M059J (cell line): ENCODE data around the gene MSANTD2. TPM values are rescaled to one million over a fixed set of nuclear protein-coding genes. Genes with fewer than 3 reads are reported as not detected.

ENCODE experiments used
- DNase-seq: peaks from one replicate; pipeline ENCODE4 v3.0.0-alpha.2; 2012; ENCODE audit warnings: low read depth
- total RNA-seq: library from RNA; depleted of rRNA; stranded (reverse); fragments of >200 nt; shearing (Covaris generic); gene quantifications from 2 replicates; pipeline ENCODE4 v1.2.3, GENCODE V29; 2014; rRNA removed

MSANTD2 gene
- total RNA-seq = 10.8 and 14.1 TPM in 2 replicates

DNA sequence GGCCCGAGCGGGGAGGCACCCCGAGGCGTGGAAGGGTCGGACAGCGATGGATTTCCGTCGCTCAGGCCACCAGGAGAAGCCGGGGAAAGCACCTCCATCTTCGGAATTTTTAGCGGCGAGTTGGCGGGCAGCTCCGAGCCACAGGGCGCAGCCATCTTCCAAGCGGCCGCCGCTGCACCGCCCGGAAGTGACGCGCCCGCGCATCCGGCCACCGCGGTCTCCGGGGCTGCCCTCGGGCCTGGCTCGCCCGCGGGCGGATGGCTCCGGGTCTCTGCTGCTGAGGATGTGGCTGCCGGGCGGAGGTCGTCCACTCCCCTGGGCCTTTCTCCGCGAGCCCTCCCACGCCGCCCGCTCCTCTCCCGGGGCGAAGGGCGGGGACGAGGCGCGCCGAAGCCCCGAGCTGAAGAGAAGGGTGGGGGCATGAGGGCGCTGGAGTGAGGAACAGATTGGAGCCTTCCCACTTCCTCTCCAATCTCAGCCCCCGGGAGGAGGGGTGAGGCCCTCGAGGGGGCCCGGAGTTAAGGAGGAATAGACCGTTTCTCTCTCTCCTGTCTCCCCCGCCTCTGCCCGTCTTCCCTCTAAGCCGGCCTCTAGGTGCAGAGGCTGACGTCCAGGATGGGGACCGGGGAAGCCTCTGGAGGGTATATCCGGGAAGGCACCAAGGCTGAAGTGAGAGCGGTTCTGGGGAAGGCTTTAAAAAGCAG lies at the start of gene MSANTD2:
Gene MSANTD2 (minus strand): TSS at position 181 of the 704 bp plus-strand sequence. CDS start 26 bp downstream, at position 155.
- peak; percentile 75 for DNase-seq

DNA sequence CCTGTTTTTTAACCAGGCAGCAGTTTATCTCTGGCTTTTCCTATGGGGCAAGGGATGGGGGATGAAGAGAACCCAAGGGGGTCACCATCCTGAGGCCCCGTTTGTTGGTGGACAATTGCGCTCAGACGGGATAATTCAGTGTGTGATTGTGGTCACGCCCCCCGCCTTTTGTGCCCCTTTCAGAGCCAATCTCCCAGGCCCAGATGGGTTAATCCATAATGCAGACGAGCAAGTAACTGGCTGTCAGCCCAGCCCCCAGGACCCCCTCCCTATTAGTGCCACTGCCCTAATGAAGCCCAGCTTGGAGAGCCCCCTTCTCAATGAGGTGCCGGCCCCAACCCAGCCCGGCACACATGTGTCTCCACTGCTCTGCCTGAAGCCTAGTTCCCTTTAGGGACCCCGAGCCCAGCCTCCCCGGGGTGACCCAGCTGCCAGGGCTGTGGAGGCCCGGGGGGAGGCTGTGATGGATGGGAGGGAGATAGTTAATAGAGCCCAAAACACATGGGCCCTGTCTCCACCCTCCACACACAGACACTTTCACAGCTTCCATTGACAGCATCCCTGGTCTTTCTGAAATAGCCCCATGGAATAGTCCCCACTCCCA lies 46.0 kb upstream of the MSANTD2 start:
- DNase-seq = no peak

DNA sequence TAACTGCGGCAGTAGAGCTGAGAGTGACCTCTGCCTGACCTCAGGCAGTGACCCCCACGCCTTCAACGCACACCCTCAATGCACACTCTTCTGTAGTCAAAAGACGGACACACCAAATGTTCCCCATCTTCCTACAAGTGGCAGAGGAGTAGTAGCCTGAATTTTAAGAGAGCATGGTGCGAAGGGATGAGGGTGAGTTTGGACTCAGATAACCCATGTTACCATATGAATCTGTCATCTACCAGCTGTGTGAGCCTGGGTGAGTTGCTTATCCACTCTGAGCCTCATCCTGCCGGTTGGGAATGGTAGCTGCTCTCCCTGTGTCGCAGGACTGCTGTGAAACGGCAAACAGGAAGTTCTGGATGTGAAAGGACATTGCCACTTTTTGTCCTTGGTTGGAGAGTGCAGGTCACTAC lies 44.5 kb upstream of the MSANTD2 start:
- DNase-seq = no peak

DNA sequence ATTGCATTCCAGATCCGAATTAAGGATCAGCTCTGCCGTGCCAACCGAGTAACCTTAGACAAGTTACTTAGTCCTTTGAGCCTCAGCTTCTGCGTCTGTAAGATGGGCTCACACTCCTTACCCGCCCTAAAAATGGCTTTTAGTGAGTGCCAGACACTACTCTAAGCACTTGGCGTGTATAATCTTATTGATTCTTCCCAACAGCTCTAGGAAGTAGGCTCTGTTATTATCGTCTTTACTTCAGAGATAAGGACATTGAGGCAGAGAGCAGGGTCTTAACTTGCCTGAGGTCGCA lies 43.4 kb upstream of the MSANTD2 start:
- no peak for DNase-seq

DNA sequence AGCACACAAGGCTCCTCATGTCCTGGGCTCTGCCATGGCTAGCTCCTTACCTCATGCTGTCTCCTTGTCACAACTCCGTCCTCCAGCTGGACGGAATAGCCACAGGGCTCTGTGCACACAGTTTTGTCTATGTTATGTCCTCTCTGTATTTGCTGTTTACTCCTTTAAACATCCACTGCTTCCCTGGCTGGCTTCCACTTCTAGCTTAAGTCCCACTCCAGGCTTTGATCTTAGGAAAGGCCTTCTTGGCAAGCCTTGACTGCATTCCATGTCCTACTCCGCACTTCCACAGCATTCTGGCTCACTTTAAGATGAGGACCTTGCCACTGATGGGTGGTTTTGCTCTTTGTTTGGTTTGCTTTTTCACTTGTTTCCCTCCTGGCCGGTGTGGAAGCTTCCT lies 42.1 kb upstream of the MSANTD2 start:
- no peak for DNase-seq

DNA sequence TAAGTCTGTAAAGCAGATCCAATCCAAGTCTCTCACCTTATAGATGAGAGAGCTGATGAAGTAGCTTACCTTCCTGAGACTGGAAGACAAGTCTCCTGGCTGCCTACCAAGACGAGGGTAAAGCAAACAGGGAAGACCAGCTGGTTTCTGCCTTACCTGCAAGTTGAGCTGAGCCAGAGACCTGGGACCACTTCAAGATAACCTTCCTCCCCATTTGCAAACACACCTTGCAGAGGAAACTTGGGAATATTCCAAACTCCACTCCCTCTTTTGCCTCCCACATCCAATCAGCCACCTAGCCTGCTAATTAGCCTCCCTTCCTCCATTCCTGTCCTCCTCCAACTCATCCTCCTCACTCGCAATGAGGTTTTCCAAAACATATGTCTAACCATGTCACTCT lies 41.6 kb upstream of the MSANTD2 start:
- DNase-seq = no peak

DNA sequence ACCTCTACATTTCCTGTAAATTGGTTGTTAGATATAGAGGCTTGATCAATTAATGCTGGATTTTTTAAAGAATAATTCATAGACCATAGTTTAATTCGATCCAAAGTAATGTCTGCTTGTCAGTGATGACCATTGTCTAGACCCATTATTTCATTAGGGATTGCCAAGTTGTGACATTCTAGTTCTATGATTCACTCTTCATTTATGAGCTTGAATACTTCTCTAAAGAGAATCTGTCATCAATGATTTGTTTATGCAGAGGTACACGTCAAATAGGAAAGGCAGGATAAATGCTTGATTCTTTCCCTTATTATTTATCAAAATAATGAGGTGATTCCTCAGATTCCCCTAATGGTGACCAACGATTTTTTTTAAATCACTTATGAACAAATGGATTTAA lies 41.0 kb upstream of the MSANTD2 start:
- DNase-seq = peak; percentile 44

DNA sequence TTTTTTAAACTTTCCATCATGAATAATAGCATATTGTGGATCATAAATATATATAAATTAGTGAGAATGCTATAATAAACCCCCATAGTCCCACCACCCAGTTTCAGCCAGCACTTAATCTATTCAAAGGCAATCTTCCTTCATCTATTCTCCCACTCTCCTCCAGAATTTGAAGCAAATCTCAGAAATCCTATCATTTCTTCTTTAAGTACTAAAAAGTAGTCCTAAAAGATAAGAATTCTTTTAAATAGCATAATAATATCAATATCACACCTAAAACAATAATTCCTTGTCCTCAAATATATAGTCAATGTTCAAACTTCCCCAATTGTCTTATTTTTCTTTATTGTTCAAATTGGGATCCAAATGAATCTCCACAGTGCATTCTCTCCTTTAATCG lies 40.5 kb upstream of the MSANTD2 start:
- no peak for DNase-seq

DNA sequence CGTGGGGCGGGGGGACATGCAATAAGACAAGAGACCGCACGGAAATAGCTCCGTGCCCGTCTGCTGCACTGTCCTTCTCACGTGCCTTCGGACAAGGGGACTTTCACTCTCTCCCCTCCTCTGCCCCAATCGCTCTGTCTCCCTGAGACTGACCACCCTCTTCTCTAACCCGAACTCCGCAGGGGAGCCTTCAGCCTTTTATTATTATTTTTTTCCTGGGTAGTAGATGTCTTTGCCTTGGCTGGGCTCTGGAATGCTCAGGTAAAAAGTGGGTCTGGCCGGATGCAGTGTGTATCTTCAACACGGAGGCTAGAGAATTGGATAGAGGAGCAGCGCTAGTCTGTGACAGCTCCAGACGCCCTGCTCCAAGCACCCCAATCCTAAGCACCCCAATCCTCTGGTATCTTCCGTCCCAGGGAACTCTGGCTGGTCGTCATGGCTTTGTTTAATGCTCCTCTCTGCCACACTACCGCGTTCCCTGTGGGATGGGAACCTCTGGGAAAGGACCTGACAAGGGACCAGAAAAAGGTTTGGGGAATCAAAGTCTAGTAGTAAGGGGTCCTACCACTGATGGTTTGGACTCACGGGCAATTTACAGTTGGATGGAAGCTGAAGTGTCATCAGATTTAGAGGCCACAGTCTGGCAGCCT lies 39.9 kb upstream of the MSANTD2 start:
- no peak for DNase-seq

DNA sequence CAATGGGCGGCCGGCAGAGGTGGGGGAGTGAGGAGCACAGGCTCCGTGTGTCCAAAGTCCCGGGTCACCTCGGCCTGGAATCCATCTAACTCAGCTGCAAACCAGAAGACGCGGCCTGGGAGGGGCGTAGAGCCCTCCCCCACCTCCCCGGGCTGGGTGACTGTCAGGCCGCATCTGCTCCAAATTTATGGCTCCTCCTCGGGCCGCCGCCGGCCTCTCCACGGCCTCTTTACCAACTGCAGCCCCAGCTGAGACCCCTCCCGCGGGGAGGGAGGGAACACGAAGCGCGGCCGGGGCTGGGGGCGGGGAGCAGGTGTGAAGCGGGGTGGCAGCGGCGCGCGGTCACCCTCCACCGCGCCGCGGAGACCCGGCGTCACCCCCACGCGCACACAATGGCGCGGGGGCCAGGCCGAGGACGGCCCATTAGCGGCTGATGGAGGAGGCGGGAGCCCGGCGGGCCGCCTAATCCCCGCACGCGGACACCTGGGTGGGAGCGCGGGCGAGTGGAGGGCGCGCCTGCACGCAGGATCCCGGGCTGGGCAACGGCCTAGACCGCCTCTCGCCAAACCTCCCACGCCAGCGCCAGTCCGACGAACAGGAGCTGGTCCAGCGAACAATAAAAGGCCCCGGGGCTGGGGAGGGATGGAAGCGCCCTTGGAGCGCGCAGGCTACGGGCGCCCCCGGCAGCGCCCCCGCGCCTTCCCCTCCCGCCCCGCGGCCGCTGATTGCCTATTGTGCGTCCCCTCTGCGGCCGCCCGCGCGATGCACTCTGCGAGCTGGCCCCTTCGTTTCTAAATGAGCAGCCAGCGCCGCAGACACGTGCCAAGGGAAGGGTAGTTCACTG lies 39.1 kb upstream of the MSANTD2 start:
- DNase-seq = no peak

DNA sequence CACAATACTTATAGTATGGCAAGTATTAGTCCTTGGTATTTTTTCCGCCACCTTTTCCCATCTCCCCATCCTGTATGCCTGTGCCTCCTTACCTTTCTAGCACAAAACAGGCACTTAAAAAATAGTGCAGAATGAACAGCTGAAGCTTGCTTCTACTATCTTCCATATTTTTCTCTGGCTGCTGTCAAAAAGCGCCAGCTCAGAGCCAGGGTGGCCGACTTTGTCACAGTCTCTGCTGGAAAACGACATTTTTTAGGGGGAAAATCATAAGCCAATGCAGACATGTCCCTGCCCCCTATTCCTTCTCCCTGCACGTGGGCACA lies 38.6 kb upstream of the MSANTD2 start:
- no peak for DNase-seq

DNA sequence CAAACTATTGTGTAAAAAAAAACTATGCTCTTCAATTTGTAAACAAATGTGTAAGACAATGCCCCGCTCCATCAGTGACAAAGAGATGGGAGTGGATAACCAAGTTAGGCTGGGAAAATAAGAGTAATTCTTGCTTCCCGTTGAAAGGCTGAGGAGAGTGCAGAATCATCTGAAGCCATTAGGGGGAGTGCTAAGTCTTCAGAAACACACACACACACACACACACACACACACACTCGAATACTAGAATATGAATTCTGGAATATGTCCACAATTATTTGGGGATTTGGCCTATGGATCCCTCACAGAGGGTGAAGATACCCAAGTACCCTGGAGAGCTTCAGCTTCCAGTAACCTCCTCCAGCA lies 37.3 kb upstream of the MSANTD2 start:
- DNase-seq = peak; percentile 79

DNA sequence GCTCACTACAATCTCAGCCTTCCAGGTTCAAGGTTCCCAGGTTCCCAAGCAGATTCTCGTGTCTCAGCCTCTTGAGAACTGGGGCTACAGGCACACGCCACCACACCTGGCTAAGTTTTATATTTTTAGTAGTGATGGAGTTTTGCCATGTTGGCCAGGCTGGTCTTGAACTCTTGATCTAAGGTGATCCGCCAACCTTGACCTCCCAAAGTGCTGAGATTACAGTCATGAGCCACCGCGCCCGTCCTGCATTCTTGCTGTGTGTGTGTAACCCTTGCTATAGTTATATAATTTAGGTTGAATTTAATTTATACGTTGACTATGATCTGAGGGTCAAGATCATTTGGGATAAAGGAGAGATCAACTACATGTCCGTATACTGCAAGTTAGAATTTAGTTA lies 35.7 kb upstream of the MSANTD2 start:
- DNase-seq = no peak

DNA sequence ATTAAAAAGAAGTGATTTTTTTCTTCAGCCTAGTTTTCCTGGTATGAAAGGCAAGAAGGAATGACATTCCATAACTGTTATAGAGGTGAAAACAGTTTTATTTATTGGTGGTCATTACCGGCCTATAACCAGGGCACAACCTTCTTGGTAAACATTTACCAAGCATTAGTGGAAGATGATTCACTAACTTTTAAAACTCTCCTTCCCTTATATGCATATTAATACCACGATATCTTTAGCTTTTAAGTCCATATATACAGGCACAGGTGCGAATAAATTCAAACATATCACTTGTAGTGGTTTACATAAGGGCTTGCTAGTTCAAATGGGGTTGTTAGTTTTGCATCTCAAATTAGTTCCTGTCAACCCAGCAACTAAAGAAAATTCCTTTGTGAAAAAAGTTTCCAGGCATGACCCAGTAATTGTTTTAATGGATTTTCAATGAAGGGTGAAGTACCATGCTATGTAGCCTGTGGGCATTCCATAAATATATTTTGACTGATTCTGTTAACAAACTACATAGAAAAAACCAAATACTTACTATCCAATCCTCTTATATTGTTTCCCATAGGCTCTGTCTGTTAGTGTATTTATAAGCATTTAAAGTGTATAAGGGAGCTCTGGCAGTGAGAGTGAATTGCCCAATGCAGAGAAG lies 34.4 kb upstream of the MSANTD2 start:
- no peak for DNase-seq

DNA sequence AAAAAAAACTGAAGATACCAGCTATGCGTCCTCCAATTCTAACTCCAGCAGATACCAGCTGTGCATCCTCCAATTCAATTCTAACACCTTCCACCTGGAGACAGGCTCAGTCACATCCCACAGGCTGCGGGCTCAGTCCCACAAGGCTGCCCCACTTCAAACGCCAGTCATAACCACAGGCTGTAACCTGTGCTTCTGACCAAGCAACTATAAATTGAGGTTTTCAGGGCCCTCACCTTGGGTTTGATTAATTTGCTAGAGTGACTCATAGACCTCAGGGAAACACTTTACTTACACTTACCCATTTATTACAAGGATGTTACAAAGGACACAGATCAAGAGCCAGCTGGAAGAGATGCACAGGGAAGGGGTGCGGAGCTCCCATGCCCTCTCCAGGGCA lies 32.4 kb upstream of the MSANTD2 start:
- DNase-seq = peak; percentile 76

DNA sequence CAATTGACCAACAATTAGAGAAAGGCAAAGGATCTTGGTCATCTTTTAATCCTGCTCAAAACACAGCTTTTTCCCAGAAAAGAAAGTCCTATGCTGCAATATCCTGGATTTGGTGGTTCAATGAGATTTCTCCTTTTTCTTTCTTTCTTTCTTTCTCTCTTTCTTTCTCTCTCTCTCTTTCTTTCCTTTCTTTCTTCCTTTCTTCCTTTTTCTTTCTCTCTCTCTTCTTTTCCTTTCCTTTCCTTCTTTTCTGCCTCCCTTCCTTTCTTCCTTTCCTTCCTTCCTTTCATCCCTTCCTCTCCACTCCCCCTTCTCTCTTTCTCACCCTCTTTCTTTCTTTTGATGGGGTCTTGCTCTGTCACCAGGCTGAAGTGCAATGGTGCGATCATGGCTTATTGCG lies 31.7 kb upstream of the MSANTD2 start:
- no peak for DNase-seq

DNA sequence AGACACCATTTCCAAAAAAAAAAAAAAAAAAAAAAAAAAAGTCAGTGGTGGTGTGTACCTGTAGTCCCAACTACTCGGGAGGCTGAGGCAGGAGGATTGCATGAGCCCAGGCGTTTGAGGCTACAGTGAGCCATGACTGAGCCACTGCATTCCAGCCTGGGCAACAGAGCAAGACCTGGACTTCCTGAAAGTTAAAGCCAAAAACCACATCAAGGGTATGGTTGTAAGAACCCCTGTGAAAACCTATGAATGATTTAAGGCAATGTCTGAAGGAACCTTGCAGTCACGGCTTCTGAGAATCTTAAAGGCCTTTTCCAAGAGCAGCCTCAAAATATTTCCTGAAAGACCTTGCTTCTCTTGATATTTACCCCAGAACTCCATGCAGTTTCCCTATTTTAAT lies 30.5 kb upstream of the MSANTD2 start:
- no peak for DNase-seq

DNA sequence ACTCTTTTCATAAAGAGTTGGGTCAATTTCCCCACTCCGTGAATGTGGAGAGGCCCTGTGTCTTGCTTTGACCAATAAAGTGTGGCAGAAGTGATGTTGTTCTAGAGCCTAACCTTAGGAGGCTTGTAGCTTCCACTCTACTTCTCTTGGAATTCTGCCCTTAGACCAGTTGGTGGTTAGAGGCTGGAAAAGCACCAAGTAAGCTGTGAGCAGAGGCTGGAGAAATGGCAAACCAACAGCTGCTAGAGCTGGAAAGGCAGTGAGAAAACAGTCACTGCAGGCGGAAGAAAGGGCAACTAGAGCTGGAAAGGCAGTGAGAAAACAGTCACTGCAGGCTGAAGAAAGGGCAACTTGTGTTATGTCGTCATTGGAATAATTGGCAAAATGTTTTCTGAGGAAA lies 29.8 kb upstream of the MSANTD2 start:
- peak; percentile 58 for DNase-seq

DNA sequence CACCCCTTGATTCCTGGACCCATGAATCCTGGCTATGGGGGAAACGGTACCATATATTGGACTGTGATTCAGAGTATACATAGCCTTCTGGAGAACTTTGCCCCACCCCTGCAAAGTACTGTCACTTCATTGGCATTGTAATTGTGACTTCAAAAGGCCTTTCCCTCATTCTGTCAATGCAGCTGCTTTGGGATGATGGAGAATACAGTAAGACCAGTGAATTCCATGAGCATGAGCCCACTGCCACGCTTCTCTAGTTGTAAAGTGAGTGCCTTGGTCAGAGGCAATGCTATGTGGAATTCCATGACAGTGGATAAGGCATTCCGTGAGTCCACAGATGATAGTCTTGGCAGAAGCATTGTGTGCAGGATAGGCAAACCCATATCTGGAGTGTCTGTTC lies 25.7 kb upstream of the MSANTD2 start:
- no peak for DNase-seq

DNA sequence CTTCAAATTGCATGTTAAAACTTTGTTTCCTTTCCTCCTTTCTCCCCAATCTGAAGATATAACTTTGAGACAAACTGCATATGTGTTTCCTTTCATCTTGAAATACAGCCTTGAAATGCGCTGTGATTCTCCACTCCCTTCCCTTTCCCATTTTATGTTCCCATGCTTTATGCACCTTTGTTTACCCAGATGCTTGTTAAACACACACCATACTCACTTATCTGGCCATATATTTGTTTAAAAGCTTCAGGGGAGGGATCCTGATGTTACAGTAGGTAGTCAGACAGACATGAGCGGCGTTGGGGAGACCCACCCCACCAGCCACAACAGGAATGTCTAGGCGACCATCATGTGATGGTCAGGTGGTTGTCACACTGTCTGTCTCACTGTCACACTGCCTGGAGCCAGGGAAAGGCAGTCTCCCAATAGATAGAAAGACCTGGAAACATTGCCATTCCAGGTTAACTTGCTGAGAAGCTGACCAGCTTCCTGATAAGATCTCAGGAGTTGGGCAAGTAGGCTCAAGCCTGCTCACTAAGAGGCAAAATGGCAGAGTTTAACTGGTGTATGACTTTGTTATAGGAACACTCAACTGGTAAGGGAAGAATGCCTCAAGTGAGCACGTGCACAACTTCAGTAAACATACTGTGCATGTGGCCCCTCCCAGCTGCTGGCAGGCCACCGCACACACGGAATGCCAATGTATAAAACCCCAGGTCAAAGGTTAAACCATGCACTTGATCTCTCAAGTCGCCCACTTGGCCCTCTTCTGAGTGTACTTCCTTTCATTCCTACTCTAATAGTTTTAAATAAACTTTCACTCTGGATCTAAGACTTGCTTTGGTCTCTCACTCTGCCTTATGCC lies 23.5 kb upstream of the MSANTD2 start:
- DNase-seq = no peak
